ENCODE measurements around the gene HSD17B3. TPM values are rescaled to one million over a fixed set of nuclear protein-coding genes. Genes with fewer than 3 reads are reported as not detected.

The HSD17B3 gene
- total and polyA plus RNA-seq, 10 of the 15 experiments (the other 5 are each of a cell fraction or from before 2014, with no cell fraction given): not detected

GRCh38 chr9:96249746-96250145, 52.2 kb downstream of the HSD17B3 start:
- peaks cover 2% of the 10 kb centered on the region; the same call in 1 of the 2 replicates for H4K20me1 ChIP-seq (ENCODE audit: control insufficient read depth, insufficient read depth)
- H3K9ac ChIP-seq (ENCODE audit: control insufficient read depth, insufficient read depth, low read length): no peak overlapping the region
- no peak overlapping the region for H3K4me3 ChIP-seq
- ChIA-PET SMC1A (ENCODE audit: uncharacterized antibody, unreplicated experiment) (no interaction called here), RAD21 (ENCODE audit: unreplicated experiment) (no interaction called here), POLR2A (no interaction called here), CTCF (interaction anchor here (1.3 kb wide), 1 partner anchor 18 kb away, joined by 3 read pairs; no protein-coding TSS in a partner anchor)
- ATAC-seq: no peak
- TF ChIP-seq REST (IDR thresholded peaks at IDR 0.05; ENCODE audit: low read depth, low read length): no peak
- no peak overlapping the region for H3K4me2 ChIP-seq (ENCODE audit: control insufficient read depth, insufficient read depth)
- H3K27ac ChIP-seq (ENCODE audit: control insufficient read depth, insufficient read depth): no peak overlapping the region
- peaks cover 0 to 4% of the 10 kb centered on the region in 2 experiments; a peak in 2 of 4 replicates for H3K27me3 ChIP-seq (replicated peaks in 1 of 2; ENCODE audit: control insufficient read depth in 2 of 2, insufficient read depth in 2 of 2, low read length in 1 of 2)
- BruUV-seq (replicated peaks): no TSS peak
- peaks cover 5% of the 10 kb centered on the region; the same call in 1 of the 2 replicates for H3K4me1 ChIP-seq (ENCODE audit: control insufficient read depth, insufficient read depth, low read length)
- in situ Hi-C loops (cut with MboI) (no loop called here), intact Hi-C loops (cut with micrococcal nuclease; ENCODE audit: unreplicated experiment) (no loop called here)
- no peaks in the 10 kb centered on the region for H3K9me3 ChIP-seq (replicated peaks; ENCODE audit: control insufficient read depth, insufficient read depth, low read length)
- whole genome bisulfite sequencing (ENCODE audit: insufficient coverage, insufficient replicate concordance, low lambda C conversion rate, missing lambda C conversion rate): 17% methylated on average over 6 of the region's 6 CpGs
- no peaks in the 10 kb centered on the region for H3K79me2 ChIP-seq (ENCODE audit: control insufficient read depth, insufficient read depth, low read length)
- no peak for FAIRE-seq
- H2AFZ ChIP-seq (ENCODE audit: control insufficient read depth, low read depth, low read length): no peak overlapping the region
- no peak for DNase-seq (ENCODE audit: low read depth, low spot score)
- H3K36me3 ChIP-seq (ENCODE audit: control insufficient read depth in 2 of 2, insufficient read depth in 2 of 2, low read length in 1 of 2): no peaks in the 10 kb centered on the region

- Histone ChIP-seq H3K9ac (ENCODE audit: control insufficient read depth, insufficient read depth, low read length) (no peak overlapping the region), H3K27me3 (replicated peaks in 1 of 2; ENCODE audit: control insufficient read depth in 2 of 2, insufficient read depth in 2 of 2, low read length in 1 of 2) (peaks cover 0 to 4% of the 10 kb centered on the region in 2 experiments; a peak in 3 of 4 replicates), H3K4me3 (no peak overlapping the region), H3K9me3 (replicated peaks; ENCODE audit: control insufficient read depth, insufficient read depth, low read length) (no peaks in the 10 kb centered on the region), H4K20me1 (ENCODE audit: control insufficient read depth, insufficient read depth) (peaks cover 2% of the 10 kb centered on the region; the same call in 1 of the 2 replicates), H3K27ac (ENCODE audit: control insufficient read depth, insufficient read depth) (no peak overlapping the region), H3K4me1 (ENCODE audit: control insufficient read depth, insufficient read depth, low read length) (peaks cover 4% of the 10 kb centered on the region), H3K79me2 (ENCODE audit: control insufficient read depth, insufficient read depth, low read length) (no peaks in the 10 kb centered on the region), H2AFZ (ENCODE audit: control insufficient read depth, low read depth, low read length) (no peak overlapping the region), H3K4me2 (ENCODE audit: control insufficient read depth, insufficient read depth) (no peak overlapping the region), H3K36me3 (ENCODE audit: control insufficient read depth in 2 of 2, insufficient read depth in 2 of 2, low read length in 1 of 2) (no peaks in the 10 kb centered on the region)
- WGBS (ENCODE audit: insufficient coverage, insufficient replicate concordance, low lambda C conversion rate, missing lambda C conversion rate): 49% methylated on average over 8 of the region's 8 CpGs
- RAD21 ChIA-PET (ENCODE audit: unreplicated experiment): no interaction called here
- FAIRE-seq (no peak), DNase-seq (ENCODE audit: low read depth, low spot score) (no peak), ATAC-seq (no peak)
- in situ Hi-C loops (cut with MboI): no loop called here
- CTCF ChIA-PET: interaction anchor here (1.2 to 1.4 kb wide), 2 partner anchors 13 to 81 kb away, joined by 4 to 7 read pairs; no protein-coding TSS in a partner anchor
- intact Hi-C loops (cut with micrococcal nuclease; ENCODE audit: unreplicated experiment): no loop called here
- no TSS peak for BruUV-seq (replicated peaks)
- POLR2A ChIA-PET: no interaction called here
- SMC1A ChIA-PET (ENCODE audit: uncharacterized antibody, unreplicated experiment): interaction anchor here (0.9 kb wide), 1 partner anchor 11 kb away, joined by 3 read pairs; no protein-coding TSS in a partner anchor
- TF ChIP-seq RAD51 (IDR thresholded peaks at IDR 0.05): no peak
- no peak for TF ChIP-seq RB1 (IDR thresholded peaks at IDR 0.05; ENCODE audit: borderline replicate concordance)
- TF ChIP-seq PRDM15 (CRISPR knock-in tag; IDR thresholded peaks at IDR 0.05): no peak
- no peak for TF ChIP-seq MXI1 (IDR thresholded peaks at IDR 0.05; ENCODE audit: low read depth, low read length)
- no peak for TF ChIP-seq KLF5 (IDR thresholded peaks at IDR 0.05; ENCODE audit: partially characterized antibody)
- no peak for TF ChIP-seq BMI1 (IDR thresholded peaks at IDR 0.05; ENCODE audit: borderline replicate concordance)
Observed at GRCh38 chr9:96246267-96246671, 55.7 kb downstream of the HSD17B3 start.
